ENCODE measurements around the gene POU4F2. TPM values are rescaled to one million over a fixed set of nuclear protein-coding genes. Genes with fewer than 3 reads are reported as not detected.

Gene POU4F2
- total RNA-seq, 2 experiments from 2014 or later, result not detected

- POLR2A ChIA-PET, result no interaction called here
- CTCF ChIA-PET, result no interaction called here
- ATAC-seq, result no peak
- Mint-ChIP-seq H3K4me3 (no peak overlapping the region), H3K36me3 (ENCODE audit: low read depth) (no peaks in the 10 kb centered on the region), H3K9me3 (ENCODE audit: insufficient read depth) (no peaks in the 10 kb centered on the region), H3K27me3 (ENCODE audit: low read depth) (no peaks in the 10 kb centered on the region), H3K4me1 (ENCODE audit: low read depth) (no peaks in the 10 kb centered on the region), H3K27ac (no peak overlapping the region)
- DNase-seq, result no peak
Observed at GRCh38 chr4:146674829-146675570, 36.3 kb downstream of the POU4F2 start.

Other genes with a start within 250 kb of the POU4F2 start
- gene SLC10A7, start 117.0 kb upstream of the POU4F2 start, total RNA-seq, result 10 to 100 TPM; 14.2 to 16.6 TPM

Data from activated CD8-positive, alpha-beta T cell treated with anti-CD3 and anti-CD28 coated beads, Interleukin-2, amount 10 ng/mL, durations not matched to agents 7 days and 5 days (primary cell).